BJ (cell line): Measurements from ENCODE around the gene CRABP1. TPM values are rescaled to one million over a fixed set of nuclear protein-coding genes. Genes with fewer than 3 reads are reported as not detected.

Source experiments
- CTCF ChIA-PET: fragments of 350-600 bp; formaldehyde crosslinking; extraction: SDS; loops from one replicate; lab custom pipeline; 2021; ENCODE audit warnings: antibody characterized with exemption, inconsistent platforms; lab: Yijun Ruan, JAX
- POLR2A ChIA-PET: fragments of 300-600 bp; sonication (Branson Sonifier 250); formaldehyde crosslinking; extraction: SDS; loops from one replicate; lab custom pipeline; 2021; ENCODE audit warnings: antibody characterized with exemption; lab: Charles Lee
- DNase-seq: peaks from one replicate; pipeline ENCODE4 v3.0.0-alpha.2; 2011; ENCODE audit warnings: low read depth
- H3K27me3 ChIP-seq: 2 replicates; pipeline ENCODE4 v1.6.0; 2011; ENCODE audit warnings: low read length; ENCODE audit not compliant: control insufficient read depth, insufficient read depth
- H3K36me3 ChIP-seq: 2 replicates; pipeline ENCODE4 v1.5.1; 2011; ENCODE audit warnings: low read length; ENCODE audit not compliant: control insufficient read depth, insufficient read depth
- H3K4me3 ChIP-seq: 2 replicates; pipeline ENCODE4 v1.5.1; 2011; ENCODE audit warnings: low read depth, mild to moderate bottlenecking, control low read depth, low read length
- polyA plus RNA-seq: library from polyadenylated mRNA; depleted of rRNA; stranded (reverse); fragments of >200 nt; gene quantifications from 2 replicates; pipeline ENCODE4 v1.2.3, GENCODE V29; 2011
- TF ChIP-seq, protein P1 (sequence below): IDR thresholded peaks from 2 replicates; pipeline ENCODE4 v1.5.1; 2011; ENCODE audit warnings: low read depth, mild to moderate bottlenecking, control low read depth, inconsistent platforms, low read length, moderate library complexity; ENCODE audit not compliant: insufficient read depth

Gene CRABP1
- polyA plus RNA-seq, 1 experiment, result not detected

DNA sequence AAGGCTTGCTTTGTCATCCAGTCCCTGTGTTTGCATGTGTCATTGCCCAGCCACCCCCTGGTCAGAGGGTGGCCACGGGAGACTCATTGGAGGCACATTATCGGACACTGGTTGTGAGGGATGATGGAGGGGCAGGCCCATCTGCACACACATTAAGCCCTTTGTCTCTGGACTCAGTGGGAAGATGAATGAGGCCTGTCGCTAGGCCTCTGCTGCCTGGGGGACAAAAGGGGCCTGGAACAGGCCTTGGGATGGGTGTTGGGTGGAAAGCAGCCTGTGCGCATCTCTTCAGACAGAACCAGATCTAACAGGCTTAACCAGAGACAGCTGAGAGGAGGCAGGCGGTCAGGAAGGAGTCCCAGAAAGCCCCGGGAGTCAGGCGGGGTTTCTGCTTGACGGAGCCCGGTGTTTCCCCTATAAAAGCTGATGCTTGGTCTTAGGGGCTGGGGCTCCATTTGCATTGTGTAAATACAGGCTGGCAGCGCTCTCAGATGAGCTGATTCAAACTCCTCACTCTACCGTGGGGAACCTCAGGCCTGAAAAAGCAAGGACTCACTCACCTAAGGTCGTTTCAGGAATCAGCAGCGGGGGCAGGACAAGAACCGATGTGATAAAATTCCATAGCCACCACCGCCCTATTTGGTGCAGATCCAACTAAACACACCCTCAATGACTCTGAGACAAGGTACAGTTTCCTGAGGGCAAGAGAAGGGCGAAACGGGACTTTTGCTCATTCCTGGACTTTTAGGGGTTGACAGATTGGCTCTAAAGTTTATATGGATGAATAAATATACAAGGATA lies 23.7 kb upstream of the CRABP1 start:
- ChIA-PET POLR2A (no interaction called here), CTCF (interaction anchor here (0.8 to 27.7 kb wide), 7 partner anchors 8 to 392 kb away, joined by 3 to 578 read pairs (median 4); no protein-coding TSS in a partner anchor)
- DNase-seq, result no peak
- Histone ChIP-seq H3K27me3 (peaks cover 3% of the 10 kb centered on the region; the same call in 1 of the 2 replicates), H3K4me3 (no peak overlapping the region), H3K36me3 (no peaks in the 10 kb centered on the region)
- TF ChIP-seq, protein P1, sequence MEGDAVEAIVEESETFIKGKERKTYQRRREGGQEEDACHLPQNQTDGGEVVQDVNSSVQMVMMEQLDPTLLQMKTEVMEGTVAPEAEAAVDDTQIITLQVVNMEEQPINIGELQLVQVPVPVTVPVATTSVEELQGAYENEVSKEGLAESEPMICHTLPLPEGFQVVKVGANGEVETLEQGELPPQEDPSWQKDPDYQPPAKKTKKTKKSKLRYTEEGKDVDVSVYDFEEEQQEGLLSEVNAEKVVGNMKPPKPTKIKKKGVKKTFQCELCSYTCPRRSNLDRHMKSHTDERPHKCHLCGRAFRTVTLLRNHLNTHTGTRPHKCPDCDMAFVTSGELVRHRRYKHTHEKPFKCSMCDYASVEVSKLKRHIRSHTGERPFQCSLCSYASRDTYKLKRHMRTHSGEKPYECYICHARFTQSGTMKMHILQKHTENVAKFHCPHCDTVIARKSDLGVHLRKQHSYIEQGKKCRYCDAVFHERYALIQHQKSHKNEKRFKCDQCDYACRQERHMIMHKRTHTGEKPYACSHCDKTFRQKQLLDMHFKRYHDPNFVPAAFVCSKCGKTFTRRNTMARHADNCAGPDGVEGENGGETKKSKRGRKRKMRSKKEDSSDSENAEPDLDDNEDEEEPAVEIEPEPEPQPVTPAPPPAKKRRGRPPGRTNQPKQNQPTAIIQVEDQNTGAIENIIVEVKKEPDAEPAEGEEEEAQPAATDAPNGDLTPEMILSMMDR, result no peak

DNA sequence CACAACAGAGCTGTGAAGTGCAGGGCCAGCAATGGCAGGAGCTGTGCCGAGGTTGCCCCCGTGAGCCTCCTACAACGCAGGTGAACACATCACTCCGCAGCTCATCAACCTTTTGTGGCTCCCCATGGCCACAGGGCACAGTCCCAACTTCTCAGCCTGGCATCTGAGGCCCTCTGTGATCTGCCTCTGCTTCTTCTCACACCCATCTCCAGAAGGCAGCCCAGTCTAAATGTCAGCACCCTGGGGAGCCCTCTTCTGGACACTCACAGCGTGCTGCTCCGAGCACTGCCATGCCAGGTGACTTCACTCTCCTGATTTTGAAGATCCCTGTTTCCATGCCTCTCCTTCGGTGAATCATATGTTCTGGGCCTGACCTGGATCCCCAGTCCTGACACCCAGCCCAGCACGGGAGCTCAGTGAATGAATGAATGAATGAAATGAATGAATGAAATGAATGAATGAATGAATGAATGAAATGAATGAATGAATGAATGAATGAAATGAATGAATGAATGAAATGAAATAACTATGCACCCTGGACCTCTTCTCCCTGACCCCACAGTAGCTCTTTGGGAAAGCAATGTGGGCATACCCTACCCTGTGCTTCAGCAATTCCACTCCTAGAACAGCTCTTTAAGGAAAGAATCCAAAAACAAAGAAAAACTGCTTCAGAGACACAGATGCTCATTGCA lies 22.9 kb upstream of the CRABP1 start:
- no peak for DNase-seq
- ChIA-PET CTCF (interaction anchor here (0.8 to 27.7 kb wide), 8 partner anchors 9 to 392 kb away, joined by 3 to 578 read pairs (median 4); no protein-coding TSS in a partner anchor), POLR2A (no interaction called here)
- no peak overlapping the region for H3K4me3 ChIP-seq
- TF ChIP-seq, protein P1, result peak; percentile 27
- no peaks in the 10 kb centered on the region for H3K36me3 ChIP-seq
- peaks cover 3% of the 10 kb centered on the region; the same call in 1 of the 2 replicates for H3K27me3 ChIP-seq

DNA sequence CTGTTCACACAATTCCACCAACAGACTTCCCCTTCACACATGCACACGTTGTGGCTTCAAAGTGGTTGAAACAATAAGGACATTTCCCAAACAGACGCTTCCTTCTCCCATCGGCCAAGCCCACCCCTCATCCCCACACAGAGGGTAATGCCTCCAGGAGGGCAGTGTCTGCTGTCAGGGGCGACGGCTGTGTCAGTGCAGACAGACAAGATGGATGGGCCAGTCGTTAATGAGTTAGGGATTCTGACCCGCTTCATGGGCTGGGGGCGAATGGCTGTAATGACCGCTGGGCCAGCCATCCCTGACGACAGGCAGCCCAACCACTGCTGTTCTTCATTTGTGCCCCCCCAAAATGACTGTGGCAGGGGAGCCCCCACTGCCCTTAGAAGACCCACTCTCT lies 20.6 kb upstream of the CRABP1 start:
- TF ChIP-seq, protein P1, result no peak
- Histone ChIP-seq H3K36me3 (no peaks in the 10 kb centered on the region), H3K27me3 (no peaks in the 10 kb centered on the region), H3K4me3 (no peak overlapping the region)
- no peak for DNase-seq
- POLR2A ChIA-PET, result no interaction called here
- CTCF ChIA-PET, result interaction anchor here (27.7 kb wide), 1 partner anchor 94 kb away, joined by 578 read pairs; no protein-coding TSS in a partner anchor

DNA sequence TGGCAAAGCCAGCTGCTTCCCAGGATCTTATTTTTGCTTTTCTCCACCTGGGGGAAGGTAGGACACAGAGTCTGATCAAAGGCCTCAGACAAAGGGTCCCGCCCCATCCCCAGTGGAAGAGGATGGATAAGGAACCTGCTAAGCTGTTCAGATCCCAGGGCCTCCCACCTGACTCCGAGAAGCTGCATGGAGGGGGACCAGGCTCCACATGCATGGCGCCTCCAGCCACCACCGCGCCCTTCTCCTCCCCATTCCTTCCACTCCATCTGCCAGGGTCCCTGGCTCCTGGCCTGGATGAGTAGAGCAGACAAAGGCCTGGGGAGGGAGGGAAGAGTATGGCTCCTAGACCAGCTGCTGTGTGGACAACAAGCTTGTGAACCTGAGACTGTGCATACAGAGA lies 20.0 kb upstream of the CRABP1 start:
- TF ChIP-seq, protein P1, result no peak
- Histone ChIP-seq H3K27me3 (no peaks in the 10 kb centered on the region), H3K36me3 (no peaks in the 10 kb centered on the region), H3K4me3 (no peak overlapping the region)
- no peak for DNase-seq
- POLR2A ChIA-PET, result no interaction called here
- CTCF ChIA-PET, result interaction anchor here (1.1 to 27.7 kb wide), 2 partner anchors 8 to 94 kb away, joined by 3 to 578 read pairs; no protein-coding TSS in a partner anchor

DNA sequence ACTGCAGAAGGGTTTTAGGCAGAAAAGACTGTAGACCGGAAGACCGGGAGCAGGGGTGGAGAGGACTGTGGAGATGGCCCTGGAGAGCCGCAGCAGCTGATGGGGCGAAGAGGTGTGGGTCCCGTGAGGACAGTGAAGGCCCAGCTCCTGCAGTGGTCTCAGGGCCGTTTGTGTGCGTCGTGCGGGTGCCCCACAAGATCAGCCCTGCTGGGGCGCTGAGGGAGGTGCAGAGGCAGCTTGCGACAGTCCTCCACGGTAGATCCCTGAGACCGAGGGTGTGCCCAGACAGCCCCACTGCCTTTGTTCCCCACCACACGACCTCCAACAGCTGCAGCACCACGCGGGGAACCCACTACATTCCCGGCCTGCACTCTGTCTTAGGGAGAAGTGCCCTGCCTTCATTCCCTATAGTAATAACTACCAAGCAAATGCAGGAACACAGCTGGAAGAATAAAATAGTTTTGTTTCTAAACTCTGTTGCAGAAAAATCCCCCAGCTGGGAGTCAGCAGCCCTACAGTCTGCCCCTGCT lies 19.0 kb upstream of the CRABP1 start:
- no peaks in the 10 kb centered on the region for H3K27me3 ChIP-seq
- CTCF ChIA-PET, result interaction anchor here (0.7 to 27.7 kb wide), 5 partner anchors 9 to 390 kb away, joined by 3 to 578 read pairs (median 3); no protein-coding TSS in a partner anchor
- TF ChIP-seq, protein P1, result no peak
- H3K4me3 ChIP-seq, result no peak overlapping the region
- no peak for DNase-seq
- no peaks in the 10 kb centered on the region for H3K36me3 ChIP-seq
- POLR2A ChIA-PET, result no interaction called here
